KMS-11 (cell line): Measurements from ENCODE around the gene GRIP2.

Experiments used
- H2AFZ ChIP-seq: fragments of 200-600 bp; sonication (generic); 2 replicates; pipeline ENCODE4 v1.6.1; 2016; ENCODE audit warnings: antibody characterized with exemption, mixed run types, low read depth
- H3K27ac ChIP-seq: fragments of 200-600 bp; sonication (generic); 2 replicates; pipeline ENCODE4 v1.6.1; 2016; ENCODE audit warnings: mild to moderate bottlenecking, mixed run types
- H3K27me3 ChIP-seq: fragments of 200-600 bp; sonication (generic); 2 replicates; pipeline ENCODE4 v1.6.1; 2017; ENCODE audit warnings: mild to moderate bottlenecking, low read depth, mixed run types, moderate library complexity; ENCODE audit not compliant: insufficient read depth
- H3K36me3 ChIP-seq: fragments of 200-600 bp; sonication (generic); 2 replicates; pipeline ENCODE4 v1.6.1; 2017; ENCODE audit warnings: mild to moderate bottlenecking, mixed run types; ENCODE audit not compliant: insufficient read depth
- H3K4me1 ChIP-seq: fragments of 200-600 bp; sonication (generic); 2 replicates; pipeline ENCODE4 v1.6.1; 2016; ENCODE audit warnings: mild to moderate bottlenecking, low read depth, mixed run types; ENCODE audit not compliant: poor library complexity, severe bottlenecking
- H3K4me2 ChIP-seq: fragments of 200-600 bp; sonication (generic); 2 replicates; pipeline ENCODE4 v1.7.0; 2016; ENCODE audit warnings: mild to moderate bottlenecking, mixed run types
- H3K4me3 ChIP-seq: fragments of 200-600 bp; sonication (generic); IDR thresholded peaks from 2 replicates; pipeline ENCODE4 v1.6.1; 2017; ENCODE audit warnings: low read depth, low read length, mixed read lengths; ENCODE audit not compliant: insufficient read depth
- H3K79me2 ChIP-seq: fragments of 200-600 bp; sonication (generic); 2 replicates; pipeline ENCODE4 v1.6.1; 2016; ENCODE audit warnings: low read depth, mixed run types; ENCODE audit not compliant: insufficient read depth
- H3K9ac ChIP-seq: fragments of 200-600 bp; sonication (generic); 2 replicates; pipeline ENCODE4 v1.6.1; 2016; ENCODE audit warnings: mild to moderate bottlenecking, mixed run types
- H4K20me1 ChIP-seq: fragments of 200-600 bp; sonication (generic); 2 replicates; pipeline ENCODE4 v1.6.1; 2016; ENCODE audit warnings: mild to moderate bottlenecking, mixed run types; ENCODE audit not compliant: insufficient read depth
- CTCF ChIP-seq: fragments of 200-600 bp; sonication (generic); conservative IDR thresholded peaks from 2 replicates; pipeline ENCODE4 v1.6.1; 2017; ENCODE audit warnings: low read depth, mild to moderate bottlenecking, antibody characterized with exemption, low read length, moderate library complexity, mixed read lengths

Gene GRIP2

GRCh38 chr3:14519406-14519805 lies 20.7 kb downstream of the GRIP2 start:
- no peak for TF ChIP-seq CTCF
- H3K4me2 ChIP-seq: no peak overlapping the region
- H3K36me3 ChIP-seq: no peaks in the 10 kb centered on the region
- no peaks in the 10 kb centered on the region for H3K79me2 ChIP-seq
- no peak overlapping the region for H3K27ac ChIP-seq
- H2AFZ ChIP-seq: no peak overlapping the region
- no peaks in the 10 kb centered on the region for H3K4me1 ChIP-seq
- H3K27me3 ChIP-seq: no peaks in the 10 kb centered on the region
- H3K4me3 ChIP-seq: no peak overlapping the region
- no peak overlapping the region for H3K9ac ChIP-seq
- no peaks in the 10 kb centered on the region for H4K20me1 ChIP-seq

- H4K20me1 ChIP-seq: no peaks in the 10 kb centered on the region
- no peak overlapping the region for H2AFZ ChIP-seq
- no peaks in the 10 kb centered on the region for H3K4me1 ChIP-seq
- no peak for TF ChIP-seq CTCF
- H3K79me2 ChIP-seq: no peaks in the 10 kb centered on the region
- no peaks in the 10 kb centered on the region for H3K27me3 ChIP-seq
- H3K4me3 ChIP-seq: no peak overlapping the region
- no peaks in the 10 kb centered on the region for H3K36me3 ChIP-seq
- no peak overlapping the region for H3K9ac ChIP-seq
- no peak overlapping the region for H3K4me2 ChIP-seq
- H3K27ac ChIP-seq: no peak overlapping the region
Observed at GRCh38 chr3:14518893-14519292, 21.2 kb downstream of the GRIP2 start.

GRCh38 chr3:14518432-14518802 lies 21.7 kb downstream of the GRIP2 start:
- no peak overlapping the region for H3K4me2 ChIP-seq
- H3K4me1 ChIP-seq: no peaks in the 10 kb centered on the region
- no peaks in the 10 kb centered on the region for H4K20me1 ChIP-seq
- no peaks in the 10 kb centered on the region for H3K36me3 ChIP-seq
- no peak overlapping the region for H2AFZ ChIP-seq
- H3K27ac ChIP-seq: no peak overlapping the region
- TF ChIP-seq CTCF: no peak
- H3K27me3 ChIP-seq: no peaks in the 10 kb centered on the region
- H3K79me2 ChIP-seq: no peaks in the 10 kb centered on the region
- no peak overlapping the region for H3K9ac ChIP-seq
- H3K4me3 ChIP-seq: no peak overlapping the region

GRCh38 chr3:14517601-14518431 lies 22.3 kb downstream of the GRIP2 start:
- no peaks in the 10 kb centered on the region for H3K27me3 ChIP-seq
- no peak overlapping the region for H3K9ac ChIP-seq

More at GRCh38 chr3:14517601-14518431, 22.3 kb downstream of the GRIP2 start:
- no peak for TF ChIP-seq CTCF
- no peaks in the 10 kb centered on the region for H4K20me1 ChIP-seq
- no peak overlapping the region for H2AFZ ChIP-seq
- no peak overlapping the region for H3K27ac ChIP-seq
- H3K4me1 ChIP-seq: no peaks in the 10 kb centered on the region
- H3K36me3 ChIP-seq: no peaks in the 10 kb centered on the region
- H3K4me2 ChIP-seq: no peak overlapping the region
- H3K4me3 ChIP-seq: no peak overlapping the region
- H3K79me2 ChIP-seq: no peaks in the 10 kb centered on the region
